Trophoblast cell (in vitro differentiated cells and primary cell): ENCODE data around the gene SHROOM3.
A peak's percentile ranks its signal among the peaks of the same experiment; 100 is the strongest.

Source experiments
- DNase-seq, 2 donors: peaks; one replicate each; pipeline ENCODE4 v3.0.0-alpha.2; 2016
- H2AFZ ChIP-seq: 2 replicates; pipeline ENCODE4 v1.6.1; 2013; ENCODE audit warnings: low read length, moderate library complexity, mild to moderate bottlenecking; ENCODE audit not compliant: insufficient read depth, poor library complexity
- H2AK5ac ChIP-seq: 2 replicates; pipeline ENCODE4 v1.6.1; 2013; ENCODE audit warnings: mild to moderate bottlenecking, low read length
- H2BK120ac ChIP-seq: 2 replicates; pipeline ENCODE4 v1.6.1; 2013; ENCODE audit warnings: low read length, mild to moderate bottlenecking, moderate library complexity; ENCODE audit not compliant: insufficient read depth, poor library complexity
- H2BK12ac ChIP-seq: 2 replicates; pipeline ENCODE4 v1.6.1; 2013; ENCODE audit warnings: mild to moderate bottlenecking, low read length, moderate library complexity
- H2BK5ac ChIP-seq: 2 replicates; pipeline ENCODE4 v1.6.1; 2013; ENCODE audit warnings: low read length, low read depth, moderate library complexity, mild to moderate bottlenecking; ENCODE audit not compliant: poor library complexity
- H3K14ac ChIP-seq: 2 replicates; pipeline ENCODE4 v1.6.1; 2013; ENCODE audit warnings: mild to moderate bottlenecking, low read length
- H3K18ac ChIP-seq: 2 replicates; pipeline ENCODE4 v1.6.1; 2013; ENCODE audit warnings: mild to moderate bottlenecking, low read length
- H3K23ac ChIP-seq: 2 replicates; pipeline ENCODE4 v1.6.1; 2013; ENCODE audit warnings: low read length
- H3K27ac ChIP-seq: 2 replicates; pipeline ENCODE4 v1.5.1; 2013; ENCODE audit warnings: low read depth, mild to moderate bottlenecking, inconsistent platforms, low read length, moderate library complexity
- H3K27me3 ChIP-seq: 2 replicates; pipeline ENCODE4 v1.6.1; 2013; ENCODE audit warnings: inconsistent platforms, mild to moderate bottlenecking, low read length, moderate library complexity; ENCODE audit not compliant: insufficient read depth
- H3K36me3 ChIP-seq, 2 experiments: 1 replicate in 1 of 2; 2 replicates in 1 of 2; pipeline ENCODE4 v1.6.1; 2013; ENCODE audit warnings: low read length in 2 of 2, mild to moderate bottlenecking in 2 of 2, moderate library complexity in 1 of 2; ENCODE audit not compliant: insufficient read depth in 2 of 2, control insufficient read depth in 1 of 2
- H3K4ac ChIP-seq: 2 replicates; pipeline ENCODE4 v1.6.1; 2013; ENCODE audit warnings: low read depth, mild to moderate bottlenecking, low read length, moderate library complexity
- H3K4me1 ChIP-seq, 2 experiments: 1 replicate in 1 of 2; 2 replicates in 1 of 2; pipeline ENCODE4 v1.6.1; 2013; ENCODE audit warnings: low read length in 2 of 2, mild to moderate bottlenecking in 2 of 2, moderate library complexity in 1 of 2; ENCODE audit not compliant: insufficient read depth in 2 of 2, control insufficient read depth in 1 of 2
- H3K4me2 ChIP-seq: 2 replicates; pipeline ENCODE4 v1.6.1; 2013; ENCODE audit warnings: inconsistent platforms, mild to moderate bottlenecking, low read length, moderate library complexity
- H3K4me3 ChIP-seq: 2 replicates; pipeline ENCODE4 v1.5.1; 2013; ENCODE audit warnings: mild to moderate bottlenecking, low read depth, low read length, inconsistent platforms
- H3K79me1 ChIP-seq: one replicate; pipeline ENCODE4 v1.6.1; 2013; ENCODE audit warnings: low read length
- H3K79me2 ChIP-seq: 2 replicates; pipeline ENCODE4 v1.6.1; 2013; ENCODE audit warnings: low read length, mild to moderate bottlenecking; ENCODE audit not compliant: control insufficient read depth, insufficient read depth, poor library complexity
- H3K9ac ChIP-seq: 2 replicates; pipeline ENCODE4 v1.6.1; 2013; ENCODE audit warnings: mild to moderate bottlenecking, low read length
- H3K9me3 ChIP-seq: 2 replicates; pipeline ENCODE4 v1.6.1; 2013; ENCODE audit warnings: low read depth, mild to moderate bottlenecking, control low read depth, inconsistent platforms, low read length; ENCODE audit not compliant: insufficient read depth
- H4K12ac ChIP-seq: 2 replicates; pipeline ENCODE4 v1.6.1; 2013; ENCODE audit warnings: low read depth, mild to moderate bottlenecking, low read length, moderate library complexity
- H4K8ac ChIP-seq: 2 replicates; pipeline ENCODE4 v1.6.1; 2013; ENCODE audit warnings: low read depth, mild to moderate bottlenecking, low read length, moderate library complexity
- H4K91ac ChIP-seq: one replicate; pipeline ENCODE4 v1.6.1; 2013; ENCODE audit warnings: low read depth, mild to moderate bottlenecking, low read length, moderate library complexity
- WGBS: extraction: QIAGEN DNeasy Blood & Tissue Kit; methylation state at CpG from one replicate; pipeline ENCODE4 v1.1.7; 2013; ENCODE audit warnings: missing lambda C conversion rate; ENCODE audit not compliant: insufficient read length, insufficient coverage; ENCODE audit errors: extremely low coverage; 5-methylcytosine and 5-hydroxymethylcytosine counted together

Gene SHROOM3

DNA sequence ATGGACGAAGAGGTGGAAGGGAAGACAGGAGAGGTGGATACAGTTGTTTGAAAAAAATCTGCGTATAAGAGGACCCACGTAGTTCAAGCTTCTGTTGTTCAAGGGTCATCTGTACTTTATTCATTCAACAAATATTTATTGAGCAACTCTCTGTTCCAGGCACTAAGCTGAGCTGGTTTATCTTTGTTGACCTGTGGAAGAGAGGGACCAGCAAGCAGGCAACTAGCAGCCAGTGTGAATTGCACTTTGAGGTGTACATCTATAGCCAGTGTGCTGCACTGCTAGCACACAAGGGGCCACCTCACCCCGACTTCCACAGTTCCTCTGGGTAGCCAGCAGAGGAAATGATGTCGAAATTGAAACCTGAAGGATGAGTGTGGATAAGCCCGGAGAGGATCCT is 271.6 kb downstream of the SHROOM3 start:
- Histone ChIP-seq H3K4me1 (peaks cover 19 to 24% of the 10 kb centered on the region in 2 experiments), H3K4me2 (no peak overlapping the region), H3K9me3 (peaks cover 1% of the 10 kb centered on the region), H2BK12ac (peak overlapping the region; percentile 58), H2AFZ (no peak overlapping the region), H2BK120ac (no peak overlapping the region), H3K36me3 (peaks cover 10 to 16% of the 10 kb centered on the region in 2 experiments), H3K27ac (no peak overlapping the region), H4K12ac (no peak overlapping the region), H2BK5ac (no peak overlapping the region), H3K27me3 (no peaks in the 10 kb centered on the region), H3K9ac (no peak overlapping the region), H3K14ac (no peak overlapping the region), H3K4me3 (no peak overlapping the region), H4K8ac (peak overlapping the region; percentile 40), H3K4ac (peak overlapping the region; percentile 91), H3K79me2 (peaks cover 3% of the 10 kb centered on the region), H4K91ac (no peak overlapping the region), H3K18ac (peak overlapping the region; percentile 81), H2AK5ac (no peak overlapping the region), H3K79me1 (peaks cover 19% of the 10 kb centered on the region), H3K23ac (peak overlapping the region; percentile 19)
- no CpG with 5 or more reads among the region's 6 CpGs for WGBS
- peak; percentile 49 to 83 for DNase-seq

DNA sequence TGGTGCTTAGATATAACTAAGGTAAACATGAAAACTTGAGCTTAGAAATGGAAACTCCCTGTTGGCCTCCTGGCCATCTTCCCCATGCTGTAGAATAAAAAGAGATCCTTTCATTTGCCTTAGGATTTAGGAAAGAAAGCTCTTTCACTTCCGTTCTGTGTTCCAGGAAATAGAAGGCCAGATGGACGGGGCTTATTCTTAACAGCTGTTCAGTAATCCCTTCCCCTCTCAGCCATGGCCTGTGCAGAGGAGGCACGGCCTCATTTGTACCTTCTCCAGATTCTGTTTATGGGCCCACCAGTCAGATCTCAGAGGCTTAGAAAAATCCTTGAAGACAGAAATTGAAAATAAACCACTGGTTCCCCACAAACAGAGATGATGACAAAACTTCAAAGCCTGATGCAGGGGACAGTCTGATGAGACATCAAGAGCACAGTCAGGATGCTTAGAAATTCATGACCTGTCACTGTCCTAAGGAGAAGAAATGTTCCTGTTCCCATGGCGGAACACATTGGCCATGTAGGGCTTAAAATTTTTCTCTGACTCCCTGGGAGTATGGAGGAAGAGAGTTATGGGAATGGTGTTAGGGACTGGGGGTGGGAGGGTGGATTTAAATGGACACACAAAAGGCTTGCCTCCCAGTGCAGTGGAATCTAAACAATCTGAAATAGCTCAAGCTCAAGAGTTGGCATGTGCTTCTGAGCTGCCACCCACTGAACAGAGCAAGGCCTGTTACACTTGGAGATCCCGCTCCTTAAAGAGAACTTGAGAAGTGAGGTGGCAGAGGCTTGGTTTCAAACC is 274.1 kb downstream of the SHROOM3 start:
- no peak overlapping the region for H2AFZ ChIP-seq
- H2BK12ac ChIP-seq, result no peak overlapping the region
- no peak overlapping the region for H3K9ac ChIP-seq
- no peak overlapping the region for H4K12ac ChIP-seq
- no peak overlapping the region for H4K8ac ChIP-seq
- no peak overlapping the region for H2BK120ac ChIP-seq
- peaks cover 1% of the 10 kb centered on the region for H3K9me3 ChIP-seq
- no peak overlapping the region for H3K27ac ChIP-seq
- H3K23ac ChIP-seq, result no peak overlapping the region
- peaks cover 3% of the 10 kb centered on the region for H3K79me2 ChIP-seq
- no peaks in the 10 kb centered on the region for H3K27me3 ChIP-seq
- no peak overlapping the region for H3K4me2 ChIP-seq
- no CpG with 5 or more reads among the region's 5 CpGs for WGBS
- no peak overlapping the region for H3K14ac ChIP-seq
- peaks cover 11% of the 10 kb centered on the region for H3K79me1 ChIP-seq
- no peak overlapping the region for H4K91ac ChIP-seq
- H3K4me3 ChIP-seq, result no peak overlapping the region
- peaks cover 14 to 16% of the 10 kb centered on the region in 2 experiments for H3K4me1 ChIP-seq
- H3K4ac ChIP-seq, result no peak overlapping the region
- H2AK5ac ChIP-seq, result no peak overlapping the region
- H3K18ac ChIP-seq, result no peak overlapping the region
- H3K36me3 ChIP-seq, result peaks cover 10 to 27% of the 10 kb centered on the region in 2 experiments
- no peak overlapping the region for H2BK5ac ChIP-seq
- DNase-seq, result peak in 1 of 2 donors; percentile 21

- Histone ChIP-seq H3K18ac (no peak overlapping the region), H3K36me3 (peaks cover 10 to 27% of the 10 kb centered on the region in 2 experiments), H2BK12ac (no peak overlapping the region), H3K4ac (no peak overlapping the region), H3K14ac (no peak overlapping the region), H3K23ac (no peak overlapping the region), H2AK5ac (no peak overlapping the region), H3K4me1 (peaks cover 8 to 10% of the 10 kb centered on the region in 2 experiments), H3K79me1 (peaks cover 6% of the 10 kb centered on the region), H4K8ac (no peak overlapping the region), H3K4me3 (no peak overlapping the region), H3K9me3 (peaks cover 1% of the 10 kb centered on the region), H3K9ac (no peak overlapping the region), H4K91ac (no peak overlapping the region), H3K27me3 (no peaks in the 10 kb centered on the region), H2BK5ac (no peak overlapping the region), H4K12ac (no peak overlapping the region), H2AFZ (no peak overlapping the region), H3K4me2 (no peak overlapping the region), H2BK120ac (no peak overlapping the region), H3K27ac (no peak overlapping the region), H3K79me2 (peaks cover 3% of the 10 kb centered on the region)
- DNase-seq, result no peak
- no CpG with 5 or more reads among the region's 7 CpGs for WGBS
Measured at GRCh38 chr4:76709772-76710090, 274.7 kb downstream of the SHROOM3 start.

DNA sequence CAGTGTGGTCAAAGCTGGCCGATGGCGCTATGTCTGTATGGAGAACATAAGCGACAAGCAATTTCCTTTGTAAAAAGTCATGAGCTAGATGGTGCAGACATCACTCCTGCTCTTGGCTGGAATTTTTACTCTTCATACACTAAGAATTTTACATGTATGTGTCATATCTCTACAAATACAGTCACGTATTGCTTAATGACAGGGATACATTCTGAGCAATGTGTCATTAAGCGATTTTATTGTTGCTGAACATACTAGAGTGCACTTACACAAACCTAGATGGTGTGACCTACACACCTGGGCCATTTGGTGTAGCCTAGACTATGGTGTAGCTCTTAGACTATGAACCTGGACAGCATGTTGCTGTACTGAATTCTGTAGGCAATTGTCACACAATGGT is 277.5 kb downstream of the SHROOM3 start:
- Histone ChIP-seq H3K4ac (no peak overlapping the region), H2BK5ac (no peak overlapping the region), H3K14ac (no peak overlapping the region), H3K9me3 (peaks cover 1% of the 10 kb centered on the region), H3K79me2 (peaks cover 2% of the 10 kb centered on the region), H3K27ac (no peak overlapping the region), H2BK120ac (no peak overlapping the region), H3K4me2 (no peak overlapping the region), H4K8ac (no peak overlapping the region), H3K4me3 (no peak overlapping the region), H4K12ac (no peak overlapping the region), H3K4me1 (peaks cover 5 to 10% of the 10 kb centered on the region in 2 experiments), H2AFZ (no peak overlapping the region), H2AK5ac (no peak overlapping the region), H3K9ac (no peak overlapping the region), H3K36me3 (peaks cover 8 to 25% of the 10 kb centered on the region in 2 experiments), H3K23ac (no peak overlapping the region), H4K91ac (no peak overlapping the region), H3K27me3 (no peaks in the 10 kb centered on the region), H2BK12ac (no peak overlapping the region), H3K79me1 (peaks cover 1% of the 10 kb centered on the region), H3K18ac (no peak overlapping the region)
- DNase-seq, result peak; percentile 20 to 66
- no CpG with 5 or more reads among the region's 5 CpGs for WGBS
